HepG2 (cell line): Measurements from ENCODE around the gene EIF3A. TPM values are rescaled to one million over a fixed set of nuclear protein-coding genes. Genes with fewer than 3 reads are reported as not detected.

Source experiments
- ATF4 ChIP-seq, 2 experiments: fragments of 450-650 bp in 1 of 2; sonication (generic) in 1 of 2; formaldehyde crosslinking; IDR thresholded peaks; 2 replicates each; pipeline versions ENCODE4 v1.5.0 to v1.8.0; 2020 to 2022; ENCODE audit warnings: mild to moderate bottlenecking in 1 of 2, missing genetic modification reagents in 1 of 2
- BRCA1 ChIP-seq: sonication (generic); formaldehyde crosslinking; IDR thresholded peaks from 2 replicates; pipeline ENCODE4 v1.4.0; 2020; ENCODE audit warnings: missing genetic modification reagents
- CC2D1A ChIP-seq: sonication (generic); formaldehyde crosslinking; IDR thresholded peaks from 2 replicates; pipeline ENCODE4 v1.8.1; 2023; ENCODE audit warnings: mild to moderate bottlenecking, missing genetic modification reagents
- FOXK1 ChIP-seq: sonication (generic); formaldehyde crosslinking; IDR thresholded peaks from 2 replicates; pipeline ENCODE4 v1.4.0; 2020; ENCODE audit warnings: low read depth, missing genetic modification reagents, borderline replicate concordance
- HOXA9 ChIP-seq: sonication (generic); formaldehyde crosslinking; IDR thresholded peaks from 2 replicates; pipeline ENCODE4 v1.8.1; 2022; ENCODE audit warnings: missing genetic modification reagents, mild to moderate bottlenecking, moderate library complexity, borderline replicate concordance
- IRF2 ChIP-seq: IDR thresholded peaks from 2 replicates; pipeline ENCODE4 v1.6.1; 2018; ENCODE audit warnings: missing genetic modification reagents, missing compliant biosample characterization
- KDM3A ChIP-seq: IDR thresholded peaks from 2 replicates; pipeline ENCODE4 v1.6.1; 2018; ENCODE audit warnings: low read depth, missing compliant biosample characterization
- KDM6A ChIP-seq: IDR thresholded peaks from 2 replicates; pipeline ENCODE4 v1.6.1; 2016; ENCODE audit warnings: low read depth
- LBX2 ChIP-seq: sonication (generic); formaldehyde crosslinking; IDR thresholded peaks from 2 replicates; pipeline ENCODE4 v1.5.0; 2020; ENCODE audit warnings: missing genetic modification reagents, mild to moderate bottlenecking, borderline replicate concordance
- MXD1 ChIP-seq: sonication (generic); formaldehyde crosslinking; IDR thresholded peaks from 2 replicates; pipeline ENCODE4 v1.4.0; 2020; ENCODE audit warnings: mild to moderate bottlenecking, missing genetic modification reagents
- NR2C2 ChIP-seq: sonication (generic); formaldehyde crosslinking; IDR thresholded peaks from 2 replicates; pipeline ENCODE4 v1.4.0; 2020; ENCODE audit warnings: missing genetic modification reagents, mild to moderate bottlenecking, moderate library complexity, borderline replicate concordance
- PITX1 ChIP-seq: sonication (generic); formaldehyde crosslinking; IDR thresholded peaks from 2 replicates; pipeline ENCODE4 v1.5.1; 2020; ENCODE audit warnings: mild to moderate bottlenecking, missing genetic modification reagents
- REPIN1 ChIP-seq: sonication (generic); formaldehyde crosslinking; IDR thresholded peaks from 2 replicates; pipeline ENCODE4 v1.8.0; 2022; ENCODE audit warnings: missing genetic modification reagents, low read depth, mild to moderate bottlenecking, borderline replicate concordance
- SALL1 ChIP-seq: sonication (generic); formaldehyde crosslinking; IDR thresholded peaks from 2 replicates; pipeline ENCODE4 v1.8.0; 2022; ENCODE audit warnings: mild to moderate bottlenecking, missing genetic modification reagents
- SMARCC2 ChIP-seq: fragments of 450-650 bp; IDR thresholded peaks from 2 replicates; pipeline ENCODE4 v1.6.1; 2017; ENCODE audit warnings: antibody characterized with exemption, mild to moderate bottlenecking
- SOX13 ChIP-seq, 3 experiments: fragments of 450-650 bp in 1 of 3; sonication (generic) in 1 of 3; formaldehyde crosslinking in 1 of 3; IDR thresholded peaks in 2 of 3; conservative IDR thresholded peaks in 1 of 3; 2 replicates each; pipeline versions ENCODE4 v1.5.0 to v1.6.1; 2016 to 2020; ENCODE audit warnings: antibody characterized with exemption in 1 of 3, mild to moderate bottlenecking in 1 of 3, missing compliant biosample characterization in 1 of 3, missing genetic modification reagents in 1 of 3, moderate library complexity in 1 of 3
- SOX5 ChIP-seq: IDR thresholded peaks from 2 replicates; pipeline ENCODE4 v1.6.1; 2016; ENCODE audit warnings: borderline replicate concordance
- U2AF2 ChIP-seq: fragments of 200-400 bp; formaldehyde crosslinking; IDR thresholded peaks from 2 replicates; pipeline ENCODE4 v1.6.1; 2017; ENCODE audit warnings: low read depth, mild to moderate bottlenecking, low read length
- ZFP90 ChIP-seq: sonication (generic); formaldehyde crosslinking; IDR thresholded peaks from 2 replicates; pipeline ENCODE4 v1.8.0; 2022; ENCODE audit warnings: missing genetic modification reagents, mild to moderate bottlenecking, inconsistent platforms, borderline replicate concordance
- ZIK1 ChIP-seq: sonication (generic); formaldehyde crosslinking; IDR thresholded peaks from 2 replicates; pipeline ENCODE4 v1.5.0; 2020; ENCODE audit warnings: mild to moderate bottlenecking, low read depth, missing genetic modification reagents, borderline replicate concordance
- ZNF205 ChIP-seq: IDR thresholded peaks from 2 replicates; pipeline ENCODE4 v1.6.1; 2018; ENCODE audit warnings: missing biosample characterization, missing genetic modification reagents
- ZNF567 ChIP-seq: sonication (generic); formaldehyde crosslinking; IDR thresholded peaks from 2 replicates; pipeline ENCODE4 v1.8.1; 2023; ENCODE audit warnings: mild to moderate bottlenecking, missing genetic modification reagents, borderline replicate concordance
- ZNF605 ChIP-seq: sonication (generic); formaldehyde crosslinking; IDR thresholded peaks from 2 replicates; pipeline ENCODE4 v1.8.0; 2022; ENCODE audit warnings: mild to moderate bottlenecking, missing genetic modification reagents
- ZNF7 ChIP-seq: IDR thresholded peaks from 2 replicates; pipeline ENCODE4 v1.6.1; 2016; ENCODE audit warnings: missing biosample characterization, missing genetic modification reagents
- ZNF746 ChIP-seq: sonication (generic); formaldehyde crosslinking; IDR thresholded peaks from 2 replicates; pipeline ENCODE4 v1.8.0; 2022; ENCODE audit warnings: mild to moderate bottlenecking, missing genetic modification reagents
- polyA plus RNA-seq, 8 experiments: library from polyadenylated mRNA; depleted of rRNA in 3 of 8; stranded (reverse) in 7 of 8; unstranded in 1 of 8; fragments of >200 nt; fragmentation: Illumina TruSeq in 4 of 8; extraction: Trizol in 4 of 8; gene quantifications; 2 replicates each; pipeline versions ENCODE4 v1.2.1 to v1.2.3, GENCODE V29; 2011 to 2016; ENCODE audit warnings: low read depth in 4 of 8, missing spikeins in 1 of 8, mixed read lengths in 1 of 8; ENCODE audit not compliant: insufficient read depth in 1 of 8
- total RNA-seq, 5 experiments: library from RNA; depleted of rRNA; stranded (reverse); fragments of >200 nt; fragmentation: Illumina TruSeq; extraction: Trizol; gene quantifications; 2 replicates each; pipeline ENCODE4 v1.2.3, GENCODE V29; 2016; ENCODE audit warnings: low read depth in 1 of 5
- TF ChIP-seq, protein P1 (sequence below): sonication (generic); formaldehyde crosslinking; IDR thresholded peaks from 2 replicates; pipeline ENCODE4 v1.5.0; 2020; ENCODE audit warnings: mild to moderate bottlenecking, missing genetic modification reagents, moderate library complexity
- TF ChIP-seq, protein P2 (sequence below): sonication (generic); formaldehyde crosslinking; IDR thresholded peaks from 2 replicates; pipeline ENCODE4 v1.8.0; 2022; ENCODE audit warnings: missing genetic modification reagents, mild to moderate bottlenecking, borderline replicate concordance

Gene EIF3A
- total and polyA plus RNA-seq, 2 of the 13 experiments (the other 11 are each of a cell fraction or from before 2014, with no cell fraction given): 25.6 to 117 TPM

DNA sequence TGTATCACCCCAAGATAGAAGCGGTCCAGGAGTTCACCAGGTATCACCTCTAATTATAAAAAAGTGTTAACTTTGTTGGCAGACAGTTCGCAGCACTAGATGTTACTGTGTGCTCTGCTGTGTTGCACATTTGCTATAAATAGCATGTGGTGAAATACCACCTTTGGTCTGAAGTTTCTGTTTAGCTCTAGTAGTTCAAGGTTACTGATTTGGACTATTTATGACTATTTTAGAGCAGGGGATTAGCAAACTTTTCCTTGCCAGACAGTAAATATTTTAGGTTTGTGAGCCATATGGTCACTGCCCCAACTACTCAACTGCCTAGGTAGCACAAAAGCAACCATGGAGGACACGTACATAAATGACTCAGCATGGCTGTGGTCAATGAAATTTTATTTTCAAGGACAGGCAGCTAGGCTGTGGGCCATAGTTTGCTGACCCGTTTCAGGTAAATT lies 39.8 kb upstream of the EIF3A start (continued):
- TF ChIP-seq, protein P1, sequence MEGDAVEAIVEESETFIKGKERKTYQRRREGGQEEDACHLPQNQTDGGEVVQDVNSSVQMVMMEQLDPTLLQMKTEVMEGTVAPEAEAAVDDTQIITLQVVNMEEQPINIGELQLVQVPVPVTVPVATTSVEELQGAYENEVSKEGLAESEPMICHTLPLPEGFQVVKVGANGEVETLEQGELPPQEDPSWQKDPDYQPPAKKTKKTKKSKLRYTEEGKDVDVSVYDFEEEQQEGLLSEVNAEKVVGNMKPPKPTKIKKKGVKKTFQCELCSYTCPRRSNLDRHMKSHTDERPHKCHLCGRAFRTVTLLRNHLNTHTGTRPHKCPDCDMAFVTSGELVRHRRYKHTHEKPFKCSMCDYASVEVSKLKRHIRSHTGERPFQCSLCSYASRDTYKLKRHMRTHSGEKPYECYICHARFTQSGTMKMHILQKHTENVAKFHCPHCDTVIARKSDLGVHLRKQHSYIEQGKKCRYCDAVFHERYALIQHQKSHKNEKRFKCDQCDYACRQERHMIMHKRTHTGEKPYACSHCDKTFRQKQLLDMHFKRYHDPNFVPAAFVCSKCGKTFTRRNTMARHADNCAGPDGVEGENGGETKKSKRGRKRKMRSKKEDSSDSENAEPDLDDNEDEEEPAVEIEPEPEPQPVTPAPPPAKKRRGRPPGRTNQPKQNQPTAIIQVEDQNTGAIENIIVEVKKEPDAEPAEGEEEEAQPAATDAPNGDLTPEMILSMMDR: no peak
- TF ChIP-seq KDM3A (CRISPR knock-in tag) (0 out of 2 replicates have a peak, but pooled peaks have one; percentile 49), SOX13 (IDR thresholded peaks at IDR 0.05) (peak; percentile 31; the same call in 1 of the 2 replicates), SOX13 (CRISPR knock-in tag; conservative IDR thresholded peaks at IDR 0.05 in 1 of 2, IDR thresholded peaks at IDR 0.05 in 1 of 2) (peak in 1 of 2 experiments; percentile 89; a peak in 2 of 4 replicates), ZNF205 (CRISPR knock-in tag) (peak; percentile 27; the same call in 1 of the 2 replicates), ZFP90 (no peak), ZIK1 (no peak), ZNF7 (CRISPR knock-in tag) (no peak), SALL1 (CRISPR knock-in tag) (peak; percentile 91), BRCA1 (CRISPR knock-in tag) (peak; percentile 76; the same call in 1 of the 2 replicates), ZNF567 (CRISPR knock-in tag) (no peak), LBX2 (CRISPR knock-in tag) (no peak), ZNF746 (CRISPR knock-in tag) (no peak), NR2C2 (CRISPR knock-in tag) (peak; percentile 66; the same call in 1 of the 2 replicates), MXD1 (CRISPR knock-in tag) (no peak), IRF2 (CRISPR knock-in tag) (peak; percentile 90), CC2D1A (no peak), U2AF2 (no peak), ATF4 (CRISPR knock-in tag; IDR thresholded peaks at IDR 0.05) (peak in 1 of 2 experiments; percentile 88; a peak in 2 of 4 replicates), REPIN1 (peak; percentile 63; the same call in 1 of the 2 replicates), SMARCC2 (no peak), ZNF605 (CRISPR knock-in tag) (0 out of 2 replicates have a peak, but pooled peaks have one; percentile 35), FOXK1 (CRISPR knock-in tag) (peak; percentile 97), PITX1 (peak; percentile 98), KDM6A (CRISPR knock-in tag) (peak; percentile 68; the same call in 1 of the 2 replicates), SOX5 (CRISPR knock-in tag) (peak; percentile 85), HOXA9 (CRISPR knock-in tag) (no peak)
- TF ChIP-seq, protein P2, sequence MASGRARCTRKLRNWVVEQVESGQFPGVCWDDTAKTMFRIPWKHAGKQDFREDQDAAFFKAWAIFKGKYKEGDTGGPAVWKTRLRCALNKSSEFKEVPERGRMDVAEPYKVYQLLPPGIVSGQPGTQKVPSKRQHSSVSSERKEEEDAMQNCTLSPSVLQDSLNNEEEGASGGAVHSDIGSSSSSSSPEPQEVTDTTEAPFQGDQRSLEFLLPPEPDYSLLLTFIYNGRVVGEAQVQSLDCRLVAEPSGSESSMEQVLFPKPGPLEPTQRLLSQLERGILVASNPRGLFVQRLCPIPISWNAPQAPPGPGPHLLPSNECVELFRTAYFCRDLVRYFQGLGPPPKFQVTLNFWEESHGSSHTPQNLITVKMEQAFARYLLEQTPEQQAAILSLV (CRISPR knock-in tag): no peak
